Measurements from ENCODE around the gene PVR.
"Not testable (repeated sequence)": the region's sequence is repeated elsewhere in the genome, so short reads cannot be mapped to it uniquely, and the experiment has no call there.

The PVR gene

GRCh38 chr19:44618640-44619357 is 24.9 kb upstream of the PVR start:
- DNase-seq (ENCODE audit: low spot score) = no peak

- no peak for DNase-seq (ENCODE audit: low spot score)
These were observed 23.0 kb upstream of the PVR start for GRCh38 chr19:44620667-44621066.

DNA sequence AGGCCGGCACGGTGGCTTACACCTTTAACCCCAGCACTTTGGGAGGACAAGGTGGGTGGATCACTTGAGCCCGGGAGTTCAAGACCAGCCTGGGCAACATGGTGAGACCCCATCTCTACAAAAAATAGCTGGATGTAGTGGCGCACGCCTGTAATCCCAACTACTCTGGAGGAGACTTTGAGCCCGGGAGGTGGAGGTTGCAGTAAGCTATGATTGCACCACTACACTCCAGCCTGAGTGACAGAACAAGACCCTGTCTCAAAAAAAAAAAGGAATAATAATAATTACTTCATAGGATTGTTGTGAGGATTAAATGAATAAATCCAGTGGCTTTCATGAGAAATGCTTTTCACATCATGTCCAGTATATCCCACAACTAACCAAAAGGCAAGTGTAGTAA is 22.3 kb upstream of the PVR start:
- DNase-seq (ENCODE audit: low spot score) = no peak

DNA sequence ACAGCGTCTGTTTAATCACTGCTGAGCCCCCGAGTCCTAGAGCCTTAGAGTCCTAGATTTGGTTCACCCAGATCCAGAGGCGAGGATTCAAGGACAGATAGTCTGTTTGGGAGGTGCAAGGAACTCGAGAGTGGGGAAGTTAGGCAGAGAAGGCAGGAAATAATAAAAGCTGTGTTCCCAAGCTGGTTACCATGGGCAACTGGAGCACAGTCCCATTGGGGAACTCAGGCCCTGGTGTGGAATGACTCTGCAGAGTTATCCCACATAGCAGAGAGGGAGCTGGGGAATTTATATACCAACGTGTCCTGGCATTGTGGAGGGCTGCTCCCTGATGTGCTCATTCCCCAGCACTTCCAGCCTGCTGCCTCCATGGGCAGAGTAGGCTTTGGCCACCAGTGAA is 20.6 kb upstream of the PVR start:
- no peak for DNase-seq (ENCODE audit: low spot score)

DNA sequence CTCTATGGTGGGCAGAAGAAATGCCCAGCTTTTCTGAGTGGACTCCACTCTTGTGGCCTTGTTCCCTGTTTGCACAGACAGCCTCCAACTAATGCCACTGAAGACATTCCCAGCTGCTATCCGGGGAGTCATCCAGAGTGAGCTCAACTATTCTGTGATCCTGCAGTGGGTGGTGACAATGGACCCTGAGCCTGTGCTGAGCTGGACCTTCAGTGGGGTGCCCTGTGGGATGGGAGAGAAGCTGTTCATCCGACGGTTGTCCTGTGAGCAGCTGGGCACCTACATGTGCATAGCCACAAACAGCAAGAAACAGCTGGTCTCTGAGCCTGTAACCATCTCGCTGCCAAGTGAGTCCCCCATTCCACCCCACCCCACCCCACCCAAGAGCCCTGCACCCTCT is 20.1 kb upstream of the PVR start:
- DNase-seq (ENCODE audit: low spot score) = no peak

GRCh38 chr19:44624840-44625354 is 18.8 kb upstream of the PVR start:
- DNase-seq (ENCODE audit: low spot score) = no peak

GRCh38 chr19:44625637-44626036 is 18.1 kb upstream of the PVR start:
- not testable (repeated sequence) for DNase-seq (ENCODE audit: low spot score)

DNA sequence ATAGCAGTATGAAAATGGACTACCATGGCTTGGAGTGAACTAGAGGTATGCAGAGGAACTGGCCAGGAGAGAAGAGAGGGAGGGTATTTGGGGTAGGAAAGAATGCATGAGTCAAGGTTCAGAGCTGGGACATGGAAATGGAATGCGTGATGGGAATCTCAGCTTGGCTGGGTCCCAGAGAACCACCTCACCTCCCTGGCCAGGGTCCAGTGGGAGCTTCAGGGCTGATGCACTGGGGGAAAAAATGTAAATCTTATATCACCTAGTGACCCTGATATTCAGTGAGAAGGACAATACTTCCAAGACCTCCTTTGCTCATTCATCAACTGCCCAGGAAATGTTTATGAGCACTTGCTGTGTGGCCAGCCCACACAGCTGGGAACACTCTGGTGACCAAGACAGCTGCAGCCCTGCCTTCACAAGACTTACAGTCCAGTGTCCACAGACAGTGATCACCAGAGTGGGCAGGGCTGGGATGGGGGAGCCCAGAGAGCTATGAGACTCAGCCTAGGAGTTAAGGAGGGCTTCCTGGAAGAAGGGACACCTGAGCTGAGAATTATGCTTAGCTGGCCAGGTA is 17.6 kb upstream of the PVR start:
- DNase-seq (ENCODE audit: low spot score) = no peak

DNA sequence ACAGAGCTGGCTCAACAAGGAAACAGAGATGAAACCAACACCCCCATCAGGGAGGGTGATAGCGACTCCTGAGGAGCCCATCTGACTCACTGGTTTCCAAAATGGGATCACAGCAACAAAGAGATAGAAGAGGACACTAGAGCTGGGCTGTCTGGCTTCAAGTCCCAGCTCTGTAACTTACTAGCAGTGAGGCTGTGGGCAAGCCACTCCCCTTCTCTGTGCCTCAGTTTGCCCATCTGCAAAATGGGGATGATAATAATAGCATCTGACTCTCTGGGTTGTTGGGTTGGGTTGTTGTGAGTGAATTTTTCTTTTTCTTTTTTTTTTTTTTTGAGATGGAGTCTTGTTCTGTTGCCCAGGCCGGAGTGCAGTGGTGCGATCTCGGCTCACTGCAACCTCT is 16.1 kb upstream of the PVR start:
- no peak for DNase-seq (ENCODE audit: low spot score)

DNA sequence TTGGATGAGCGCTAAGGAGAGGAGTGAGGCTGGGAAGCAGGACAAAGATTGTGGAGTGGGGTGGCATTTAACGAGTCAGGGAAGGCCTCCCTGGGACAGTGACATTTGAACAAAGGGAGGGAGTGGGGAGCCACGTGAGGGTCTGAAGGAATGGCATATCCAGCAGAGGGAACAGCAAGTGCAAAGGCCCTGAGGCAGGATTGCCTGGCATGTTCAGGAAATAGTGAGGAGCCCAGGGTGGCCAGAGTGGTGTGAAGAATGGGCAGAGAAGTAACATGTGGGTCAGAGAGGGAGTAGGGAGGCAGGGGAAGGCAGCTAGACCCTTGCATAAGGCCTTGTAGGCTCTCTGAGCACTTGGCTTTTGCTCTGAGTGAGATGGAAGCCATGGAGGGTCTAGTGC is 14.9 kb upstream of the PVR start:
- no peak for DNase-seq (ENCODE audit: low spot score)

DNA sequence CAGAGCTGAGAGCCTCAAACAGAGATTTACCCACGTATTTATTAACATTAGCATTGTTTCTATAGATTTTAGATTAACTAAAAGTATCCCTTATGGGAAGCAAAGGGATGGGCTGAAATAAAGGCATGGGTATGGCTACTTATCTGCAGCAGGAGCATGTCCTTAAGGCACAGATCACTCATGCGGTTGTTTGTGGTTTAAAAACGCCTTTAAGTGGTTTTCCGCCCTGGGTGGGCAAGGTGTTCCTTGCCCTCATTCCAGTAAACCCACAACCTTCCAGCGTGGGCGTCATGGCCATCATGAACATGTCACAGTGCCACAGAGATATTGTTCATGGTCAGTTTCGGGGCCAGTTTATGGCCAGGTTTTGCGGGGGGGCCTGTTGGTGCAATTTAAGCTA is 12.1 kb upstream of the PVR start:
- DNase-seq (ENCODE audit: low spot score) = not testable (repeated sequence)

DNA sequence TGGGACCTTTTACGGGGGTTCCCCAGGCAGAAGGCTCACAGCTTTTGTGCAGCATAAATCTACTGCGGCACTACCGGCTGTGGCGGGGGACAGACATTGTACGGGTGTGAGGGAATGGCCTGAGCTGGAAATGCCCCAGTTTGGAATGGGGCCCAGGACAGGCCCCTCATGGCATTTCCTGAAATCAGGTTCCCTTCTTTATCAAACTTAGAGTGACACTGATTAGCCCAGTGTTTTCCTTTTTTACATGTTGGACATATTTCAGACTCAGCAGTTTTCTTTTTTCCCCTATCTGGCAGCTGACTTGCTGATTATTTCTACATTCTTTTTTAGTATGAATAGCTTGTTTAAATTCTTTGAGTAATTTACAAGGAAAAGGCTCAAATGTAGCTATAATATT is 9.7 kb upstream of the PVR start:
- DNase-seq (ENCODE audit: low spot score) = not testable (repeated sequence)

- no peak for DNase-seq (ENCODE audit: low spot score)
These were observed 8.9 kb upstream of the PVR start for GRCh38 chr19:44634785-44635184.

- no peak for DNase-seq (ENCODE audit: low spot score)
These were observed 7.9 kb upstream of the PVR start for GRCh38 chr19:44635581-44636438.

DNA sequence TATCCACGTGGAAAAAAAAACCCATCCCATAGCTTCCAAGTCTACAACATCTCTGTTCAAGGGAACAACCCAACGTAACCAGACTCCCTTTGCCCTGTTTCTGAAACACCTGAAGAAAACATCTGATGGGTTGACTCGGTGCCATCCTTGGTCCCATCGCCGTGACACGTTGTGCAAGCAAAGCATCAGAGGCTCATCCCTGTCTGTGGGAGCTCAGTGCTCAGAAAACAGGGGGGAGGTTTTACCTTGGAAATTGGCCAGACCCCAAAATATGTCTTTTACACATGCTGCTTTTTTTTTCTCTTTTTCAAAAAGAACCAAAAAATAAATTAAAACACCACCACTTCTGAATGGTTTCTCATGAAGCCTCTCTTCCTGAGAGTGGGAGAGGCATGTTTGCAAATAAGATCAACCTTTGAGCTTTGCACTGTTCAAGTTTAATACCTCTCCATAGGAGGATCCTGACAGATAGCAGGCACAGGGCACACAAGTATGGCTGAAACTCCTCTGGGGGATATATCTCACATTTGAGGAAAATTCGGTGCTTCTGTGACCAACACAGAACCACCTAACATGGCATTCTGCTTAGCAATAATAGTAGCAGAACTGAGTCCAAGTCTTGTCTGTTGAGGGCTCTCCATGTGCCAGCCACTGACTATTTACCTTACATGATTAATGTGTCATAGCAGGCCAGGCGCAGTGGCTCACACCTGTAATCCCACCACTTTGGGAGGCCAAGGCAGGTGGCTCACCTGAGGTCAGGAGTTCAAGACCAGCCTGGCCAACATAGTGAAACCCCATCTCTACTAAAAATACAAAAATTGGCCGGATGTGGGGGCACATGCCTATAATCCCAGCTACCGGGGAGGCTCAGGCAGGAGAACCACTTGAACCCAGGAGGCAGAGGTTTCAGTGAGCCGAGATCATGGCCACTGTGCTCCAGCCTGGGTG is 7.0 kb upstream of the PVR start:
- DNase-seq (ENCODE audit: low spot score) = no peak

- no peak for DNase-seq (ENCODE audit: low spot score)
These were observed 6.3 kb upstream of the PVR start for GRCh38 chr19:44637390-44637764.

- no peak for DNase-seq (ENCODE audit: low spot score)
These were observed 3.2 kb upstream of the PVR start for GRCh38 chr19:44640518-44640917.

GRCh38 chr19:44641501-44642265 is 2.0 kb upstream of the PVR start:
- no peak for DNase-seq (ENCODE audit: low spot score)

DNA sequence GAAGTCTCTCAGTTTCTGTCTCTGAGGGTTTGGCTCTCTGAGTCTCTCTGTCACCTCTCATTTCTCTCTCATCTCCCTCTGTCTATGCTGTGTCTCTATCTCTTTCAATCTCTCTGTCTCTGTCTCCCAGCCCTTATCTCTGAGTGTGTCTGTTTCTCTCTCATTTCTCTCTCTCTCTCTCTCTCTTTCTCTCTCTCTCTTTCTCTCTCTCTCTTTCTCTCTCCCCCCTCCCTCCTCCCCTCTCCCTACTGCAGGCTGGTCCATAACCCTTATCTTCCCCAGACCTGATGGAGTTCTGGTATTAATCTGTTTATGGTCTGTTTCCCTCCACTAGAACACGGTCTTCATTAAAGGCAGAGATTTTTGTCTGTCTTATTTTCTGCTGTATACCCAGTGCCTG is 1.3 kb upstream of the PVR start:
- no peak for DNase-seq (ENCODE audit: low spot score)

GRCh38 chr19:44644402-44645016 is 799 bp downstream of the PVR start:
- no peak for DNase-seq (ENCODE audit: low spot score)
